ENCODE data around the gene TBXAS1.

Gene TBXAS1

DNA sequence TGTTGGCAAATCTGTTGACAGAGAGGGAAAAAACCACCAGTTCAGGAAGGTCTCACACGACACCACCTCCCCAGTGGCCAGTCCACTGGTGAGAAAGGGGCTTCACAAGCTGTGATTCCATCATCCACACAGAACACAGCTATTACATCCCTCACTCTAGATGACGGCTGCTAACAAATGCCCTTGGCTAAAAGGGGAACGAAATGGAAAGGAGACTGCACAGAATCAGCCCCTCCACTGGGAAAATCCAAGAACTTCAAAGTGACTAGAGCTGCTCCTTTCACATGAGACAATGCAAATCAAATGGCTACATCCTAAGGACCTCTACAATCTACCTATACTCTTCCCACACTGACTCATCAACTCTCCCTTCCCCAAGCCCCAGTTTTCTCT lies 228.1 kb downstream of the TBXAS1 start:
- no peak for DNase-seq (ENCODE audit: extremely low read depth, low read depth)
- TF ChIP-seq, protein P1, sequence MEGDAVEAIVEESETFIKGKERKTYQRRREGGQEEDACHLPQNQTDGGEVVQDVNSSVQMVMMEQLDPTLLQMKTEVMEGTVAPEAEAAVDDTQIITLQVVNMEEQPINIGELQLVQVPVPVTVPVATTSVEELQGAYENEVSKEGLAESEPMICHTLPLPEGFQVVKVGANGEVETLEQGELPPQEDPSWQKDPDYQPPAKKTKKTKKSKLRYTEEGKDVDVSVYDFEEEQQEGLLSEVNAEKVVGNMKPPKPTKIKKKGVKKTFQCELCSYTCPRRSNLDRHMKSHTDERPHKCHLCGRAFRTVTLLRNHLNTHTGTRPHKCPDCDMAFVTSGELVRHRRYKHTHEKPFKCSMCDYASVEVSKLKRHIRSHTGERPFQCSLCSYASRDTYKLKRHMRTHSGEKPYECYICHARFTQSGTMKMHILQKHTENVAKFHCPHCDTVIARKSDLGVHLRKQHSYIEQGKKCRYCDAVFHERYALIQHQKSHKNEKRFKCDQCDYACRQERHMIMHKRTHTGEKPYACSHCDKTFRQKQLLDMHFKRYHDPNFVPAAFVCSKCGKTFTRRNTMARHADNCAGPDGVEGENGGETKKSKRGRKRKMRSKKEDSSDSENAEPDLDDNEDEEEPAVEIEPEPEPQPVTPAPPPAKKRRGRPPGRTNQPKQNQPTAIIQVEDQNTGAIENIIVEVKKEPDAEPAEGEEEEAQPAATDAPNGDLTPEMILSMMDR (IDR thresholded peaks at IDR 0.05; ENCODE audit: low read depth, low read length), result no peak

DNA sequence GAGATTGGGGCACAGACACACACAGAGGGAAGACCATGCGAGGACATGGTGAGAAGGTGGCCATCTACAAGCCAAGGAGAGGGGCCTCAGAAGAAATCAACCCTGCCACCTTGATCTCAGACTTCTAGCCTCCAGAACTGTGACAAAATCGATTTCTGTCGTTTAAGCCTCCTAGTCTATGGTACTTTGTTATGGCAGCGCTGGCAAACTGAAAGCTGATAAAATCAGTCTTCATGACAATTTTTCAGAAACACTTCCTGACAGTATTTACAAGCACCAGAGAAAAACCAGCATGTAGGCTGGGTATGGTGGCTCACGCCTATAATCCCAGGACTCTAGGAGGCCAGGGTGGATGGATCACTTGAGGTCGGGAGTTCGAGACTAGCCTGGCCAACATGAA lies 229.5 kb downstream of the TBXAS1 start:
- no peak for DNase-seq (ENCODE audit: extremely low read depth, low read depth)
- TF ChIP-seq, protein P1 (IDR thresholded peaks at IDR 0.05; ENCODE audit: low read depth, low read length), result no peak

DNA sequence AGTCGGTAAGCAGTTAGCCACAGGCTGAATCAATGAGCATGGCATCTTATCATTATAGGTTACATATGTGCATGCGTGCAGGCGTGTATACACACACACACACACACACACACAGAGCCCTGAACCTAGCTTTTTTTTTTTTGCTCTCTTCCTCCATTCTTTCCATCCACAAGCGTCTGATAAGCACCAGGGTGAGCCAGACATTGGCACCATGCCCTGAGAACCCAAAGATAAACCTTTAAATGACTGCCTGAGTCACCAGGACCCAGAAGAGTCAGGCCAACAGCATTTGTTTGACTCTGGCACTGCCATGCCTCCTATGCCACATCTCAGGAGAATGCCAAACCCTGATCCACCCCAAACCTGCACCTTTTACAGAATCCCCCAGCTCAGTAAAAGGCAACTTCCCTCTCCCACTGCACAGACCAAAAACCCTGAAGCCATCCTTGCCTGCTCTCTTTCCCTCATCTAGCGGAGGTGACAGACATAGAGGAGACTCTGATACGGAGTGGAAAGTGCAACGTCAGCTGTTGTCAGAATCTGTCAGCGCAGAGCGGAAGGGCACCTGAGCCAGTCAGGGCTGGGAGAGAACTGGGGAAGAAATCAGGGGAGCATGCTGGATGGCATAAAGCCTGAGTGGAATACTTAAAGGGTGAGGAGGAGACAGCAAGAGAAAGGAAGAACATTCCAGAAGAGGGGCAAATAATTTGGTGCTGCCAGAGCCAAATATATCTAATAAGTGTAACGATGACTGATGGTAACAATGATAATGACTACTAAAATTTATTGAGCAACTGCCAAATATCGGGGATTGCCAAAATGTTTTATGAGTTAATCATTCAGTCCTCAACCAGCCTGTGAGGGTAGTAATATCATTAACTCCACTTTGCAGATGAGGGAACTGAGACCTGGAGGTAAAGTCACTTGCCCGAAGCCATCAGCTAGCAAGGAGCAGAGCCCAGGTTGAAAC lies 230.5 kb downstream of the TBXAS1 start:
- TF ChIP-seq, protein P1 (IDR thresholded peaks at IDR 0.05; ENCODE audit: low read depth, low read length), result no peak
- peak; percentile 67 for DNase-seq (ENCODE audit: extremely low read depth, low read depth)

DNA sequence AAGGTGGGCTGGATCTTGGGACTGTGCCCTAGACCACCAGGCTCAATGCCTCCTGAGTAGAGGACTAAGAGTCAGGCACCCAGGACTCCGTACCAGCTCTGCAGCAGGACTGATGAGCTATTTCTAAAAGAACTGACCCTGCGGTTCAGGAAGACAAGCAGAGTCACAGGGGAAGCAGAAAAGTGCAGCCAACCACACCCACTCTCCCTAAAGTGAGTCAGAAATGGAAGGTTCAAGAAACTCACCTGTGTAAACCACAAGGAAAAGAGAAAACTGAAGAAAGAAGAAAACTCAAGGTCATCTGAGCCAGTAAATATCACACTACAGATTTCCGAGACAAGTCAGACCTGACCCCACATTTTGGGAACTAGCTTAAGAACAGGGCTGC lies 231.2 kb downstream of the TBXAS1 start:
- TF ChIP-seq, protein P1 (IDR thresholded peaks at IDR 0.05; ENCODE audit: low read depth, low read length), result no peak
- no peak for DNase-seq (ENCODE audit: extremely low read depth, low read depth)

DNA sequence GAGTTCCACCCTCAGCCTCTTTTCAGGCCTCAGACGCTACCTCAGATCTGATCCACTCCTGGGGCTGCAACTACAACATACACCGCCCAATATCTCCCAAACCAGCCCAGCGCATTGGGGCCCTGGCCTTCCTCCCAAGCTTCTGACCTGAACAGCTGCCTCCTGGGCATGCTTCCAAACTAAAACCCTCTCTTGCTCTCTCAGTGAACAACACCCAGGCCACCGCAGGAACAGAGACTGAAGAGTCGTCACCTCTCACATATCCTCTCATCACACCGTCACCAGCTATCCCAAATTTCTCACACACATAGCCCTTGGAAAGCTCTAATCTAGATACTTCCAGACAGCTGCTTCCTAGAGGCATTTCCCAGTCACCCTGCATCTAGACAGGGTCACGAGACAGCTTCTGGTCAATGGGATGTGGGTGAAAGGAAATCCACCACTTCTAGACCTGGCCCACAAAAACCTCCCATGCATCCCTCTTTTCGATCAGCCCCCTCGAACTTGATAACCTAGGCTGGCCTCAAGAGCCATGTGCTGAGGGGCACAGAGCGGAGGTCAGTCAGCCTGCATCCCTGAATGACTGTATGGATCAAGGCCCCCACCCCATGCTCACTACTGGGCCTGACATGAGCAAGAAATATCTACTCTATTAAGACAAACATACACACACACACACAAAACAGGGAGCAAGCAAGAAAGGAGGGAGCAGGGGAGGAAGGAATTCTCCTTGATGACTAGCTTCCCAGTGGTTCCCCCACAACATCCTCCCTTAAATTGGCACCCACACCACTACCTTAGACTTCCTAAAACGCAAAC lies 231.9 kb downstream of the TBXAS1 start:
- DNase-seq (ENCODE audit: extremely low read depth, low read depth), result no peak
- TF ChIP-seq, protein P1 (IDR thresholded peaks at IDR 0.05; ENCODE audit: low read depth, low read length), result no peak

DNA sequence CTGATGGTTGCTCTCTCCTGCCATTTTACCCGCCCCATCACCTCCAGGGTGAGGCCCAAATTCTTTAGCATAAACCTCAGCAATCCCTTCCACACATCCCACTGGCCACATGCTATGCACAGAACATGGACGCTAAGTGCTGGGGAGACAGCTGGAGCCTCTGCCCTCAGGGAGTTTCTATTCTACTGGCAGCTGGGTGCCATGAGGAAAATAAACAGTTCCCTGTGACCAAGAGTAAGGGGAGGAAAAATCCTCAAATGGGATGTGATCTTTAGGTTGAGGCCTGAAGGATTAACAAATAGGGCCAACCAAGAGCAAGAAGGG lies 232.5 kb downstream of the TBXAS1 start:
- TF ChIP-seq, protein P1 (IDR thresholded peaks at IDR 0.05; ENCODE audit: low read depth, low read length), result no peak
- no peak for DNase-seq (ENCODE audit: extremely low read depth, low read depth)

DNA sequence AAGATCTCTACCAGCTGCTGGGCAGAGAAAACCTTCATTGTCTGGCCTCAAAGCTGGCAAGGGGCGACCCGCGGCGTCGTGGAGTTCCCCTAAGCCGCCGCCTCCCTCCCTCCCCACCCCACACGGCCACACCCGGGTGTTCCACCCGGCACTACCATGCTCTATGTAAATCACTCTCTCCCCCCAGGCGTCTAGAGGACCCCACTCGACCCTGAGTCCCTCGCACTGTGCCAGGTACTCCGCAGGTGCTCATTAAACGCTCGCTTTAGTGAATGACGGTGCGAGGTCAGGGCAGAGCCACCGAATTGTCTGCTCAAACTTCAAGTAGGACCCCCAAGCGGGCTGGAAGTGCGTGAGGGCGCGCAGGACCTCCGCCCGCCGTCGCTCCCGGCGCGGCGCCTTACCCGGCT lies 233.1 kb downstream of the TBXAS1 start:
- TF ChIP-seq, protein P1 (IDR thresholded peaks at IDR 0.05; ENCODE audit: low read depth, low read length), result no peak
- no peak for DNase-seq (ENCODE audit: extremely low read depth, low read depth)
